Bronchial epithelial cell (primary cell): ENCODE data around the gene FBXL17. TPM values are rescaled to one million over a fixed set of nuclear protein-coding genes. Genes with fewer than 3 reads are reported as not detected.

Experiments used
- DNase-seq: peaks from one replicate; pipeline ENCODE4 v3.0.0-alpha.2; 2010; ENCODE audit warnings: low read depth
- FAIRE-seq: peaks from 2 replicates; lab custom pipeline; 2011; peaks lifted over from hg19 to GRCh38; lab: Jason Lieb, UNC
- H3K27me3 ChIP-seq: 2 replicates; pipeline ENCODE4 v1.5.1; 2011; ENCODE audit warnings: low read length; ENCODE audit not compliant: control insufficient read depth, insufficient read depth
- H3K36me3 ChIP-seq: 2 replicates; pipeline ENCODE4 v1.5.1; 2011; ENCODE audit warnings: low read length; ENCODE audit not compliant: control insufficient read depth, insufficient read depth
- H3K4me3 ChIP-seq: 2 replicates; pipeline ENCODE4 v1.5.1; 2011; ENCODE audit warnings: mild to moderate bottlenecking, low read depth, low read length, control low read depth
- CTCF ChIP-seq: IDR thresholded peaks from 2 replicates; pipeline ENCODE4 v1.5.1; 2011; ENCODE audit warnings: mild to moderate bottlenecking, moderate library complexity, low read length, control low read depth, inconsistent platforms; ENCODE audit not compliant: insufficient read depth, severe bottlenecking
- total RNA-seq: library from RNA; depleted of rRNA; stranded (reverse); fragments of >200 nt; gene quantifications from 2 replicates; pipeline ENCODE4 v1.2.1, GENCODE V29; 2014

The FBXL17 gene
- total RNA-seq, 1 donor from 2014 or later = 6.6 TPM

- TF ChIP-seq CTCF = no peak
- FAIRE-seq (no peak), DNase-seq (no peak)
Observed at GRCh38 chr5:108113950-108114349, 267.9 kb downstream of the FBXL17 start.

GRCh38 chr5:108111736-108112135 is 270.2 kb downstream of the FBXL17 start:
- TF ChIP-seq CTCF = no peak
- no peak overlapping the region for H3K4me3 ChIP-seq
- no peaks in the 10 kb centered on the region for H3K27me3 ChIP-seq
- DNase-seq (no peak), FAIRE-seq (no peak)
- H3K36me3 ChIP-seq = no peaks in the 10 kb centered on the region

More at GRCh38 chr5:108113950-108114349, 267.9 kb downstream of the FBXL17 start:
- Histone ChIP-seq H3K27me3 (no peaks in the 10 kb centered on the region), H3K36me3 (no peaks in the 10 kb centered on the region), H3K4me3 (no peak overlapping the region)

GRCh38 chr5:108109059-108109458 is 272.8 kb downstream of the FBXL17 start:
- no peak for TF ChIP-seq CTCF
- no peak for FAIRE-seq

GRCh38 chr5:108104448-108104847 is 277.4 kb downstream of the FBXL17 start:
- DNase-seq (no peak), FAIRE-seq (no peak)
- Histone ChIP-seq H3K27me3 (no peaks in the 10 kb centered on the region), H3K4me3 (no peak overlapping the region), H3K36me3 (no peaks in the 10 kb centered on the region)
- TF ChIP-seq CTCF = no peak

More at GRCh38 chr5:108109059-108109458, 272.8 kb downstream of the FBXL17 start:
- H3K27me3 ChIP-seq = no peaks in the 10 kb centered on the region
- no peak for DNase-seq
- no peaks in the 10 kb centered on the region for H3K36me3 ChIP-seq
- no peak overlapping the region for H3K4me3 ChIP-seq

GRCh38 chr5:108102463-108102862 is 279.4 kb downstream of the FBXL17 start:
- no peak for FAIRE-seq

More at GRCh38 chr5:108102463-108102862, 279.4 kb downstream of the FBXL17 start:
- no peaks in the 10 kb centered on the region for H3K27me3 ChIP-seq
- no peak overlapping the region for H3K4me3 ChIP-seq
- no peaks in the 10 kb centered on the region for H3K36me3 ChIP-seq
- no peak for DNase-seq
- TF ChIP-seq CTCF = no peak
